ENCODE data around the gene TMEM126B. TPM values are rescaled to one million over a fixed set of nuclear protein-coding genes. Genes with fewer than 3 reads are reported as not detected.
A peak's percentile ranks its signal among the peaks of the same experiment; 100 is the strongest.

The TMEM126B gene
- total and polyA plus RNA-seq, 2 of the 13 experiments (the other 11 are each of a cell fraction or from before 2014, with no cell fraction given): 33.6 to 54.8 TPM

GRCh38 chr11:85663753-85664614, 35.6 kb downstream of the TMEM126B start (continued):
- peak; percentile 24; the same call in 1 of the 2 replicates for TF ChIP-seq ZHX2 (IDR thresholded peaks at IDR 0.05; ENCODE audit: low read depth)
- TF ChIP-seq ZHX2 (CRISPR knock-in tag; IDR thresholded peaks at IDR 0.05; ENCODE audit: borderline replicate concordance): no peak
- no peak for TF ChIP-seq PLSCR1 (CRISPR knock-in tag; IDR thresholded peaks at IDR 0.05; ENCODE audit: borderline replicate concordance)
- no peak for TF ChIP-seq ZNF335 (CRISPR knock-in tag; IDR thresholded peaks at IDR 0.05)
- peak; percentile 2; the same call in 1 of the 2 replicates for TF ChIP-seq ZNF619 (CRISPR knock-in tag; IDR thresholded peaks at IDR 0.05)
- no peak for TF ChIP-seq TERF1 (CRISPR knock-in tag; IDR thresholded peaks at IDR 0.05)
- 0 out of 2 replicates have a peak, but pooled peaks have one; percentile 25 for TF ChIP-seq ZIK1 (CRISPR knock-in tag; IDR thresholded peaks at IDR 0.05; ENCODE audit: borderline replicate concordance, low read depth)
- no peak for TF ChIP-seq ARNTL (CRISPR knock-in tag; IDR thresholded peaks at IDR 0.05)
- TF ChIP-seq ZBTB34 (CRISPR knock-in tag; IDR thresholded peaks at IDR 0.05): no peak
- 0 out of 2 replicates have a peak, but pooled peaks have one; percentile 11 for TF ChIP-seq MAX (IDR thresholded peaks at IDR 0.05)
- 0 out of 2 replicates have a peak, but pooled peaks have one; percentile 24 for TF ChIP-seq ETV5 (CRISPR knock-in tag; IDR thresholded peaks at IDR 0.05; ENCODE audit: borderline replicate concordance)
- TF ChIP-seq ATRX (CRISPR knock-in tag; IDR thresholded peaks at IDR 0.05; ENCODE audit: borderline replicate concordance): no peak
- no peak for TF ChIP-seq GATA4 (IDR thresholded peaks at IDR 0.05; ENCODE audit: borderline replicate concordance, low read depth)
- no peak for TF ChIP-seq RFXANK (CRISPR knock-in tag; IDR thresholded peaks at IDR 0.05)
- 0 out of 2 replicates have a peak, but pooled peaks have one; percentile 30 for TF ChIP-seq BRD4 (CRISPR knock-in tag; IDR thresholded peaks at IDR 0.05)
- no peak for TF ChIP-seq ELF3 (CRISPR knock-in tag; IDR thresholded peaks at IDR 0.05)
- TF ChIP-seq ZFP90 (CRISPR knock-in tag; IDR thresholded peaks at IDR 0.05; ENCODE audit: borderline replicate concordance): no peak
- peak; percentile 0; the same call in 1 of the 2 replicates for TF ChIP-seq SNAI1 (CRISPR knock-in tag; IDR thresholded peaks at IDR 0.05; ENCODE audit: borderline replicate concordance)
